Fibroblast of skin of right biceps (primary cell): ENCODE data around the gene NT5C1A.

Experiments used
- DNase-seq: peaks from one replicate; pipeline ENCODE4 v3.0.0-alpha.2; 2013

NT5C1A gene

DNA sequence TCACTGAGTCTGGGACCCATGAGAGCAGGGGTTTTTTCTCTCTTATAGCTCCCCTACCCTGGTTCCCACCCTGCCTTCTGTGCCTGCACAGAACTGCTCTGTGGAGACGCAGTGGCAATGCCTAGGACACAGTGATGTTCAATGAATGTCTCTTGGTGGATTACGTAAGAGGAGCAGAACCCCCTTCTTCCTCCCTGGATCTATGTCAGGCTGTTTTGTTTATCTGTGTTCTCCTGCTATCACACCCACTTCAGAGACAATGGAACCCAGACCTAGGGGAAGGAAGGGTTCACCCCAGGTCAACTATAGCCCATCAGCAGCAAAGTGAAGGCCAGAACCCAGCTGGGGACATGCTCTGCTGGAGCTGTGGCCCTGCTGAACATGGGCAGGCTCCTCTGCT lies 17.3 kb upstream of the NT5C1A start:
- no peak for DNase-seq

DNA sequence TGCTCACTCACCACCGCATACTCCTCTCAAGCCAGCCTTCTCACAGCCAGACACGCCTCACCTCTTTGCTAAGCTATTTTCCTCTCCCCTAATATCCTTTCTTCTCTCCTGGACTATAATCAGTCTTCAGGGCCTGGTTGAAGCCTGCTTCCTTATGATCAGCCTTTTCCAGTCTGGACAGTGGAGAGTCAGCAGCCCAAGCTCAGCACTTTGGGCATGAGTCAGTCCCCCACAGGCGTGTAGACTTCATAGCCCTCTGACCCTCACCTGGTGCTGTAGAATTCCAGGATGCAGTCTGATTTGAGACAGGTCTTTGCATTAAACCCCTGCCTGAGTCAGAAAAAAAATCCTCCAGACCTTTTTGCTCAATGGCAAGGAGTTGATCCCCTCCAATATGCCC lies 16.8 kb upstream of the NT5C1A start:
- no peak for DNase-seq

DNA sequence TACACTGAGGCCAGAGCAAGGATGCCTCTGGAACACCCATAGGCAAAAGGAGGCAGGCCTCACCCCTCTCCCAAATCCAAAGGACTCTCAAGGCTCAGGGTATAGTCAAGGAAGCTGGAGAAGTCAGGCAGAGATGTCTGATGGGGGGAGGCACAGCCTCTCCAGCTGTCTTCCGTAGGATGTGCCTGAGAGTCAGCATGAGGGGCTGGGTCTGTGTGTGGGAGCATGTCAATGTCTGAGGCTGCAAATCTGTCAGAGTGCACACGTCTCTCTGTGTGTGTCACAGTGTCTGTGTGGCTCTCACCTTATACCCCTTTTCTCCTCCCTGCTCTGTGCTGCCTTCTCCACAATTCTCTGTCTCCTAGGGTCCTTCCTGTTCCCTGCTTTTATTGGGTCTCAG lies 15.3 kb upstream of the NT5C1A start:
- no peak for DNase-seq

DNA sequence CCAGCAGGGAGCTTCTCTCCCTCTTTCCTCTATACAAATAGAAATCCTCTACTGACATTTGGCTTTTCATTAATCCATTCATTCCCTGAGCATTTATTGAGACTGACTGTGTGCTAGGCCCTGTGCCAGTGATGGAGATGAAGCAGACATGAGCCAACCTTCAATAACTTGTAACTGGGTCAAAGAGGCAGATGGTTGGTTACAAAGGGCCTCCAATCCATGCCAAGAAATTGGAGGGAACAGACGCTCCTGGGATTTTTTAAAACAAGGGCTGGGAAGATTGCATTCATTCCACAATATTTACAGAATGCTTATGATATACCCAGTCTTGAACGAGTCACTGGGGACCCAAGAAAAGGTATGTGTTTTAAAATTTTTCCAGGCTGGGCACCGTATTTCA lies 13.2 kb upstream of the NT5C1A start:
- no peak for DNase-seq

DNA sequence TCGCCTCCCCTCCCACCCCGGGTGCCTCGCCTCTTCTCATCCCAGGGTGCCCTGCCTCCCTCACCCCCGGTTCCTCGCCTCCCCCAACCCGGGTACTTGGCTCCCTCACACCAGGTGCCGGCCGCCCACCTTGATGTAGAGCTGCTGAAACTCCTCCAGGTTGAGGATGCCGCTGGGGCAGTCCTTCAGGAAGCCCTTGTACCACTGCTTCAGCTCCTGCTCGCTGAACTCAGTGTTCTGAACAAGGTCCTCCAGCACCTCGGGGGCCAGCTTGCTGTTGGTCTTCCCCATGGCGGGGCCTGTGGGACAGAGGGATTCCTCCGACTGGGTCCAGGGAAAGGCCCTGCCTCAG lies 12.4 kb upstream of the NT5C1A start:
- no peak for DNase-seq

DNA sequence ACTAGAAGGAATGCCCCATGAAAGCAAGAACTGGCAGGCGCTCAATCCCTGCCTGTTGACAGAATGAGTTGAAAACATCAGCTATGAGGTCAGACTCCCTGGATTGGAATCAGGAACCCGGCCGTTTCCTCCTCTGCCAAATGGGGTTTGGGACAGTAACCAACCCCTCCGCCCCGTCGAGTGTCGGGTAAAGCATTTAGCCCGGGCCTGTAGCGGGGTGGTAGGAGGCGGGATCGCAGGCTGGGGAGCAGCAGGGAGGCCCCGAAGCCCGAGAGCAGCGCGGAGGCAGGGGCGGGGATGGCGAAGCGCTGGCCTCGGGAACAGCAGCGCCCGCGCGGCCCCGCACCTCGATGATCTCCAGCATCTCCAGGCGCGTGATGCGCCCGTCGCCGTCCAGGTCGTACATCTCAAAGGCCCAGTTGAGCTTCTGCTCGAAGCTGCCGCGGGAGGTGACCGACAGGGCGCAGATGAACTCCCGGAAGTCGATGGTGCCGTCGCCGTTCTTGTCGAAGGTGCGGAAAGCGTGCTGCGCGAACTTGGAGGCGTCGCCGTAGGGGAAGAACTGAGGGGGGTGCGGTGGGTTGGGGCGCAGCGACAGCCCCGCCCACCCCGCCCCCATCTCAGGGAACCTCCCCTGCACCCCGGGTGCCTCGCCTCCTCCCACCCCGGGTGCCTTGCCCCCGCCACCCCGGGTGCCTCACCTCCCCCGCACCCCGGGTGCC lies 11.8 kb upstream of the NT5C1A start:
- DNase-seq: no peak

DNA sequence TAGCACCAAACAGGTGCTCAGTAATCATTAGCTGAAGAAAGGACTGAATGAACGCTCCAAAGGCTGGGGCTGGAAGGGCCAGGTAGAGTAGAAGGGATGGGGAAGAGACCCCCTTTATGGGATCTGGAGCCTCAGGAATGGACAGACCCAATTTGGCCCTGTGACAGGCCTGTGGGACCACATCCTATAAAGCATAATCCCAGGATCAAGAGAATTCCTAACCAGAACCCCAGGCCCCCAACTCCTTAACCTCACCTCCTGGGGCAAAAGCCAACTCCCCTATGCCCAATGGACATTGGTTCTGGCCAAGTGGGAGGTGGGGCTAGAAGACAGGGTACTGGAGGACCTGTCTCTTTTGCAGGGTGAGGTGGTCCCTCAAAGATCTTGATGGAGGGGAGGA lies 10.1 kb upstream of the NT5C1A start:
- no peak for DNase-seq

DNA sequence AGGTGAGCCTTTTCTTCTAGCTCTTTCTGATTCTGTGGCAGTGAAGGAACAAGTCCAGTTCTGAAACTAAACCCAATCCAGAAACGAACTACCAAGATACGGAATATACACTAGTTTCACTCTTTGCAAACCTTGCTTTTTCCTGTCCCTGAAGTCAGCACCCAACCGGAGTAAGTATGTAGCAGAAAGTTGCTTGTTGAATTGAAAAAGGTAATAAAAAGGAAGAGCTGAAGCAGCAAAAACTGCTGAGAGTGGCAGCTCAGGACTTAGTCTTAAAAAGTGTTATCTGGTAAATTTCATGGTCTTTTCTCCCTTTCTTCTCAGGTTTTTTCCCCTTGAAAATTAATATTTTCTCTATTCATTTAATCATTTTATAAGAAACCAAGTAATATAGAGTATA lies 9.4 kb upstream of the NT5C1A start:
- DNase-seq: no peak

DNA sequence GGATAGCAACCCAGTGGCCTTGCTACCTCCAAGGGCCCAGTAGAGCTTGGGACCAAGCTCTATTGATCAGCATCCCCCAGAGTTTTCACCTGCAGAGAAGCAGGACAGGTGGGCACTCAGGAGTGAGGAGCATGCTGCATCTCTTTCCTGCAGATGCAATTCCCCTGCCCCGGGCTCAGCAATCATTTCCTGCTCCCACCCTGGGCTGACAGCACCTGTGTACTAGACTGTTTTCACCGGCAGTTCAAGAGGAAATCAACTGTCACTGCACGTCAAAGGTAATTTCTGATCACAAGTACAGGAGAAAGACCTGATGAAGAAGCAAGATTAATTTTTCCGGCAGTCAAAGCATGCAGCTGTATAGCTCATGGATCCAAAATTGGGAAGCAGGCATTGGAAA lies 8.8 kb upstream of the NT5C1A start:
- no peak for DNase-seq

DNA sequence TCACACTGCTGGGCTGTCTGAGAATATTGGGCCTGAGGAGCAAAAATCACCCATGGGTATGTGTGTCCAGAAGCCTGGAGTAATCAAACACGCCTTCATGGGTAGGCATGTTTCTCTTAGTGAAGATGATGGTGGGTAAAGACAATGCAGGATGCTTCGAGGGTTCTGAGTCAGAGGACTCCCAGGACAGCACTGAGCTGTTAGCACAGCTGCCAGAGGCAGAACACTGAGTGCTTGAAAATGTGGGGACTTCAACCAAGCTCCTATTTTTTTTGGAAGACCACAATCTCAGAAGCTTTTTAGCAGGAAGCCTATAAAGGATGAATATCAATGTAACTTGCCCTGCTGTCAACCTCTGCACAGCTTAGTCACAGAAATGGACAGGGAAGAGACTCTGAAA lies 7.9 kb upstream of the NT5C1A start:
- no peak for DNase-seq

DNA sequence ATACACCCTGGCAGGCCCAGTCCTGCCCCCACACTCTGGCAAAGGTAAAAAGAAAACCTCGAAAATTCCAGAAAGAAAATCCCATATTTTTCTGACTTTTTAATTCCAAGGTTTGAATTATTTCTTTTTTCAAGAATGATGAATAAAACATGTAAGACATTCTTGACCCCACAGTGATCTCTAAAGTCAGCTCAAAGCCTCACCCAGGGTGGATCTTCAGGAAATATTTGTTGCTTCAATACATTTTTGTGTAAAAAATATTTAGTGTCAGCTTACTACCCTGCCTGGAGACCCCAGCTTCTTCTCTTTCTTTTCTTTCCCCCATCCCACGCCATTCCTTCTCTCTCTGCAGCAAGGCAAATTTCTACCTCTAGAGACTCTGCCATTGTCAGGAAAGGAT lies 7.0 kb upstream of the NT5C1A start:
- no peak for DNase-seq

DNA sequence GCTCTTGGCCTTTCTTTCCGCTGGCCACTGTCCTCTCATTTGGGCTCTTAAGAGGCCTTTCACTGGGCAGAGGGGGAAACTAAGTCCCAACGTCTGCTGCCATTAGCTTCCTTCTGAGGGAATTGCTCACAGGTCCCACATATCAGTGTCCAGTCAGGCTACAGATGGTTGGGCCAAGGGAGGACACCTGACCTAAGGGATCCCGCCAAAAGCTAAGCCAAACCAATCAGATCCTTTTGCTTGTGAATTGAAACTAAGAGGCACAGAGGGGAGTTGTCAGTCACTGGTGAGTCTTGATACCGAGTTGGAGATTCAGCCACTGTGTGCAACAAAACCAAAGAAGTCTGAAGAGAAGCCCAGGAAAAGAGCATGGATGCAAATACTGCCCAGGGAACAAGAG lies 5.7 kb upstream of the NT5C1A start:
- no peak for DNase-seq

DNA sequence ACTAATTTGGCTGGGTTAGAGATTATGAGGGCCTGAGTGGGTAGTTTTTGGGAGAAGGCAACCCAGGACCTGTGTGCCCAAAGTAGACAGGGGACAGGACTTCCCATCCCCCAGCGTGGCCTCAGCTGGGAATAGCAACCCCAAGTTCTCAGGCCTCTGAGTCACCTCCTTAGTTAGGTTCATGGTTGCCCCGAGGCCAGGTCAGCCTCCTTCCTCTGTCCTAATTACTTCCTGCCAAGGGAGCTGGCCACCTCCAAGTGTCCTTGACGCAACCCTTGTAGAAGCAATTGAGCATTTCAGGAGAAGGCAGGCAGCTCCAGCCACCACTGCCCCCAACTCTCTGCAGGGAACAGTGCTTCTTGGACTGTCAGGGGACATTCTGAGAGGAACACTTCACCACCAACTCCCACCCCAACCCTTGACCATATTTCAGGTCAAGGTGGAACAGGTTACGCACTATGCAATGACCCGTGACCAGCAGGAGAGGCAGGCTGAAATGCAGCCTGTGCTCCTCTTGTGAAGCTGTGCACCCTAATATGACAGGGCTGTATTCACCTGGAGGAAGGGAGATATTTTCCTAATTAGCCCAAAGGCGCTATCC lies 5.1 kb upstream of the NT5C1A start:
- DNase-seq: no peak

DNA sequence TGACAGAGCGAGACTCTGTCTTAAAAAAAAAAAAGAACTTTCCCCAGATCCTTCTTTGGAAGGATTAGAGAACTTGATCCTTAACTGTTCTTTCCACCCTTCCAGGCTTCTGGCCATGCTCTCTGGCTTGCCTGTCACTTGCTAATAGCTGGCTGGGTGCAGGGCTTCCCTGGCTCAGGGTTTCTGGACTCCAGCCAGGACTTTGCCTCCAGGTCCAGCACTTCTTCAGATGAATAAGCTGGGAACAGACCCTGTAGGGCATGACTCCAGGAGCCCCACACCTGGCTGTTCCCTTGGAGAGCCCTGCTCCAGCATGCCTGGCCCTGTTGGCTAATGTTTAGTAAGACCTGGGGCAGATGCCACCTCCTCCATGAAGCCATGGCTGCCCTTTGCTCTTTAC lies 3.3 kb upstream of the NT5C1A start:
- DNase-seq: no peak

DNA sequence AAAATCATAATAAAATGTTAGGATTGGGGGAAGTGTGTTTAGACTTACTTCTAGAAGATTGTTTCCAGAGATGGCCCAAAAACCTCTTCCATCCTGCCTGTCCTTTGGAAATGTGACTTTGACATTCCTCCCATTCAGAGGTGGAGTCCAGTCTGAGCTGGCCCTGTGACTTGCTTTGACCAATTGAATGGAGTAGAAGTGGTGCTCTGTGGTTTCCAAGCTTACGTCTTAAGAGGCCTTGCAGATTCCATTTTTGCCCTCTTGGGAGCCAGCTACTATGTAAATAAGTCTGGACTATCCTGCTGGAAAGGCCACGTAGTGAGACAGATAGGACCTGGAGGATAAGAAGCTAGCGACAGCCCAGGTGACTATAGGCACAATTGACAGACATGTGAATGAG lies 1.3 kb upstream of the NT5C1A start:
- no peak for DNase-seq

DNA sequence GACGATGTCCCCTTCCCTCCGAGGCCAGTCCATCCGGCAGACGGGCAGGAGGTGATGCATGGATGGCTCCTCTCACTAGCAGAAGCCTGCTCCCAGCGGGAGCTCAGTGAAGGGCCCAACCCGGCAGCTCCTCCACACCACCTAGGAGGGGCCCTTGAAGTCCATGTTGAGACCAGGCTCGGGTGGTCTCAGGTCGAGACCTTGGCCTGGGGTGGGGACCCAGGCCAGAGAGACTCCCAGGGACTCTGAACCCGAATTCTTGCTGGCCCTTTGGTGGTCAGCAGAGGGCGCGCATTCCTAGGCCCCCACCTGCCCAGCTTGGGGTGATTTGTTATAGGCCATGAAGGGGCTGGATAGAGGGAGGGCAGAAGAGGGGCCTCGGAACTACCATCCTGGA lies 642 bp upstream of the NT5C1A start:
- no peak for DNase-seq

DNA sequence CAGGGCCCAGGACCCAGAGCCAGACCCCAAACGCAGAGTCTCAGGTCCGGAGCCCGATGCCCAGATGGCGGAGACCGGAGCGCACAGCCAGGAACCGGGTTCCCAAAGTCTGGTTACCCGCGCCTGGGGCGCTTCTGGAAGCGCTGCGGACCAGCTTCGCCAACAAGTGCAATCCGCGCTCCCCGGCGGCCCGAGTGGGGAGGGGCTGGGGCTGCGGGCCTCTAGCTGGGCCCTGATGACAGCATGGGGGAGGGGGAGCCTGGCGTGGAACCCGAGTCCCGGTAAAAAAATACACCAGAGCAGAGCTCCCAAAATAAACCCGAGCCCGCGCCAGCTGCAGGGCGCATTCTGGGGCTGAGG lies 494 bp downstream of the NT5C1A start:
- no peak for DNase-seq

DNA sequence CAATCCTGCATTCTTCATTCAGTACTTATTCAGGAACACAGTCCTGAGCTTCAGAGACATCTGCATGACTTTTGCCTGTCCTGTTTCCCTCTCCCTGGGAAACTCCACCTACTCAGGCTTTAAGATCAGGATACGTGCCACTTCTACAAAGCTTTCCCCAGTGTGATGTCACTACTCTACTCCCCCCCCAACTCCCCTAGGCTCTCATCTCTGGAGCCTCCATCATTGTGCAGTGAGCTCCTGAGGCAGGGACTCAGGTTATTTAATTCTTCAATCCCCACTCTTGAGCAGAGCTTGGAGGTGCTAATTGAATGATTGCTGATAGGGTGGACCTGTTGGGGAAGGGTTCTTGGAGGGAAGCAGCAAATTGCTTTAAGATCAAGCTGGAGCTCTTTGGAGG lies 1.2 kb downstream of the NT5C1A start:
- DNase-seq: no peak

DNA sequence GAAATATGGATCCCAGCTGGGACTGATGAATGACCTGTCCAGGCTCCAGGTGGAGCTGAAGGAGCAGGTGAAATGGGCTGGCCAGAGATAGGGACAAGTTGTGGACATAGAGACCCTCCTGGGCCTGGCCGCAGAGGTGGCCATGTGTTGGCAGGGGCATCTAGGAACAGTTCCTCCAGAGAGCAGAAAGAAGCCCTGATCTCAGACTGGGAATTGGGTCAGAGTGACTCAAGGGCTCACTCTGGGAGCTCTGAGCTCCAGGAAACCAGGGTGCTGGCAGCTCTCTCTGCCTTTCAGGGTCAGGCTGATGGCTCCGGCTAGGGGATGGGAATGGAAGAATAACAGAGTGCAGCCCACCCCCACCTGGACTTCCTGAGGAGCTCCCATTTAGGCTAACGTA lies 3.0 kb downstream of the NT5C1A start:
- DNase-seq: no peak

DNA sequence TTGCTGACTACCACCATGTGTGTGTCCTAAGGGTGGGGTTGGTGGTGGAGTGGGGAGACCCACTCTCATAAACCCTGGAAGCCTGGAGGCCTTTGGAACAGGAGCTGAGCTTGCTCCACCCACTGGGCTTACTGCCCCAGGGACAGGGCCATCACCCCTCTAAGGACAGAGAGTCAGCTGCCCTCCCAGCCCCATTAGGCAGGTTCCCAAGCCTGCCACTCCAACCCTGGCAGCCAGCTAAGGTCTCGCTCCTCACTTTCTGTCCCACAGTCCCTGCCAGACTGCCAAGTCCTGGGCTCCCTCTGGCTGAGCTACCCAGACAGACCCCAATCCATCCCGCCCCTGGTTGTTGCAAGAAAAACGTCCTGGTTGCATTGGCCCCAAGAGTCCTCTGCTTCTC lies 3.8 kb downstream of the NT5C1A start:
- no peak for DNase-seq

DNA sequence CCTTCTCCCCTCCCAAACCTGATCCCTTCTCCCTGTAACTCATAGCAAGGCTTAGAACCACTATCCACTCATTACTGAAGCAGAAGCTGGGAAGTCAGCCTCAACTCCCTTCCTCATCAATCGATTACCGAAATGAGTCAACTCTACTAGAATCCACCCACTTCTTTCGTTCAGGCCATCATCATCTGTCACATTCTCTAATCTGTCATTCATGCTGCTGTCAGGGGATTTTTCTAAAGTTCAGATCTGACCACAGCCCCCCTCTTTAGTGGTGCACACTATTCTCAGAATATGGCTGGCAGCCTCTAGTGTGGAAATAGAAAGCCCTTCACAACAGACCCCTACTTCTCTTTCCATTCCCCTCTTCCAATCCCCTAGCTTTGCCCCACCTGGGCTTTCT lies 5.1 kb downstream of the NT5C1A start:
- DNase-seq: no peak

DNA sequence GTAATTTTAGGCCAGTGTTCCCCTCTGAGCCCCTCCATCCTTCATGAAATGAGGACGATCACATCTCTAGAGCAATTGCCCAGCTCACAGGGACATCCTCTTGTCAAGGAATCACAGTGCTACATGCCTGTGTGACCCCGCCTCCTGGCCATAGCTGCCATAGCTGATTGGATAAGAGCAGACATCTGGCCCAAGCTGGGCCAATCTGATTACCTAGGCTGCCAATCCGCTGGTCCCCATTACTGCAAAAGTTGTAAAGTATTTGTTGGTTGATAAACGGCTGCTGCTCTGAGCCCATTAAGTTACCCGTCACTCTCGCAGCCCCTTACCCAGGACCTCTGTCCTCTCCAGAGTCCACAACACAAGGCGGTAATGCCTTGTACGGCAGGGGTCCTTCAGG lies 8.3 kb downstream of the NT5C1A start:
- DNase-seq: no peak

DNA sequence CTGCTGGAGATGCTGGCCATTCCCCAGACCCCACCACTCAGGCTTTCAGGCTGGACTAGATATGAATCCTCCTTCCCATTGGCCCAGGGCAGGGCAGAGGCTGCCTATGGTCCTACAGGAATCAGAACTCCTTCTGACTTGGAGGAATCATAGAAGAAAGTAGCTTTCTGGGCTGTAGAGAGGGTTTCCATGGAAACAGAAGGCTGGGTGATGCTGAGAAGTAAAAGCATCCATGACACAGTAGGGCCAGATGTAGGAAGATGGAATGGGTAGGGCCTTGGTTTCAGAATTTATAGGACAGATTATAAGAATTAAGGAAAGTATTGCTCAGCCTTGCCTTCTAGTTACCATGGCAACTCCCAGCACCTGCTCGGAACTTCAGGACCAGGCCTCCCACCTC lies 9.0 kb downstream of the NT5C1A start:
- DNase-seq: no peak

DNA sequence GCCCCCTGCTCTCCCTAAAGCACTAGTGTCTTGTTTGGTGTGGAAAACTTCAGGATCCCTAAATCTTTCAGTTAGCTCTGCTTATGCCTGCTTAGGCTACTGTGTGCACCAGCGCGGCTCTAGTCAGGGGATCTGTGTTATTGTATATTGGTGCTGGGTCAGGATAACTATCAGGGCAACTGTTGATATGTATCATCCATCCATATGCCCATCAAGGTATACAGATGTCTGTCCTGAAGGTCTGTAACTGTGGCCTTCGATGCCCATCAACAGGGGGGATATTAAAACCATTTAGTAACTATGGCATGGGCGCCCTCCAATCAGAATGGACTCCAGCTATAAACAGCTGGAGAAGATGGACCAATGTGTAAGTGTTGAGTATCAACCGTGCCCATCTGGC lies 12.4 kb downstream of the NT5C1A start:
- DNase-seq: no peak

DNA sequence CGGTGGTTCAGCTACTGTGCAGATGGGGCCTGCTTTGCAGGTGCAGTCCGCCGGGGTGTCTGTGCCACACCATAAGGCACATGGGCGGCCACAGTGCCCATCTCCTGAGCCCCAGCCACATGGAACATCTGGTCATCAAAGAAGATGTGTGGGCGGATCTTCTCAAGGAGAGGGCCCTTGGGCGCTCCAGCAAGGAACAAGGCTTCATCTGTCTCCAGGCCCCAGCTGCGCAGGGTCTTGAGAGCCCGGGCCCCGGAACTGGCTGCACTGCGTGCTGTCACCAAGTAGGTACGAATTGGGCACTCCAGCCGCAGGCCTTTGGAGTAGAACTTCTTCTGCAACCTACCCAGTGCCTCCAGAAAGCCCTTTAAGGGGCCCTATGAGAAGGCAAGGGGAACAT lies 12.8 kb downstream of the NT5C1A start:
- no peak for DNase-seq
